Measurements from ENCODE around the gene CCDC15.

Gene CCDC15

GRCh38 chr11:124942466-124943253 is 11.3 kb upstream of the CCDC15 start:
- Histone ChIP-seq H3K27ac (ENCODE audit: low read length) (no peak overlapping the region), H3K36me3 (ENCODE audit: insufficient read depth, low read length) (no peaks in the 10 kb centered on the region), H2AFZ (ENCODE audit: low read depth, low read length) (no peak overlapping the region), H3K9ac (ENCODE audit: low read depth, low read length) (no peak overlapping the region), H4K20me1 (ENCODE audit: insufficient read depth, low read length) (no peaks in the 10 kb centered on the region), H3K4me1 (ENCODE audit: insufficient read depth, low read length) (peaks cover 9% of the 10 kb centered on the region; the same call in 1 of the 2 replicates), H3K4me3 (ENCODE audit: low read depth in 1 of 2, low read length in 2 of 2) (no peak overlapping the region), H3K79me2 (ENCODE audit: insufficient read depth, low read length) (no peaks in the 10 kb centered on the region), H3K4me2 (ENCODE audit: insufficient read depth, low read length) (no peak overlapping the region), H3K27me3 (ENCODE audit: insufficient read depth, low read length, poor library complexity) (peaks cover 8% of the 10 kb centered on the region), H3K9me3 (ENCODE audit: insufficient read depth, low read length, severe bottlenecking) (no peaks in the 10 kb centered on the region)
- ATAC-seq (ENCODE audit: insufficient read depth, low read depth) (no peak), DNase-seq (no peak)
- TF ChIP-seq EZH2 (IDR thresholded peaks at IDR 0.05; ENCODE audit: borderline replicate concordance, low read depth, low read length, severe bottlenecking) (no peak), CTCF (IDR thresholded peaks at IDR 0.05; ENCODE audit: borderline replicate concordance, extremely low read depth, low read length, poor library complexity, severe bottlenecking) (no peak)

GRCh38 chr11:124943254-124943616 is 10.8 kb upstream of the CCDC15 start:
- TF ChIP-seq EZH2 (IDR thresholded peaks at IDR 0.05; ENCODE audit: borderline replicate concordance, low read depth, low read length, severe bottlenecking) (no peak), CTCF (IDR thresholded peaks at IDR 0.05; ENCODE audit: borderline replicate concordance, extremely low read depth, low read length, poor library complexity, severe bottlenecking) (no peak)
- H3K79me2 ChIP-seq (ENCODE audit: insufficient read depth, low read length), result no peaks in the 10 kb centered on the region
- H3K9ac ChIP-seq (ENCODE audit: low read depth, low read length), result no peak overlapping the region
- no peaks in the 10 kb centered on the region for H3K36me3 ChIP-seq (ENCODE audit: insufficient read depth, low read length)
- H3K4me1 ChIP-seq (ENCODE audit: insufficient read depth, low read length), result peaks cover 9% of the 10 kb centered on the region; the same call in 1 of the 2 replicates
- peaks cover 4% of the 10 kb centered on the region for H3K27me3 ChIP-seq (ENCODE audit: insufficient read depth, low read length, poor library complexity)
- H3K4me2 ChIP-seq (ENCODE audit: insufficient read depth, low read length), result no peak overlapping the region
- H2AFZ ChIP-seq (ENCODE audit: low read depth, low read length), result no peak overlapping the region
- no peaks in the 10 kb centered on the region for H3K9me3 ChIP-seq (ENCODE audit: insufficient read depth, low read length, severe bottlenecking)
- H3K4me3 ChIP-seq (ENCODE audit: low read depth in 1 of 2, low read length in 2 of 2), result no peak overlapping the region
- DNase-seq (no peak), ATAC-seq (ENCODE audit: insufficient read depth, low read depth) (no peak)
- H3K27ac ChIP-seq (ENCODE audit: low read length), result no peak overlapping the region
- no peaks in the 10 kb centered on the region for H4K20me1 ChIP-seq (ENCODE audit: insufficient read depth, low read length)

GRCh38 chr11:124943741-124944140 is 10.3 kb upstream of the CCDC15 start:
- no peak overlapping the region for H3K9ac ChIP-seq (ENCODE audit: low read depth, low read length)
- no peaks in the 10 kb centered on the region for H3K36me3 ChIP-seq (ENCODE audit: insufficient read depth, low read length)
- H4K20me1 ChIP-seq (ENCODE audit: insufficient read depth, low read length), result no peaks in the 10 kb centered on the region
- TF ChIP-seq CTCF (IDR thresholded peaks at IDR 0.05; ENCODE audit: borderline replicate concordance, extremely low read depth, low read length, poor library complexity, severe bottlenecking) (no peak), EZH2 (IDR thresholded peaks at IDR 0.05; ENCODE audit: borderline replicate concordance, low read depth, low read length, severe bottlenecking) (no peak)
- H3K27me3 ChIP-seq (ENCODE audit: insufficient read depth, low read length, poor library complexity), result peaks cover under 1% of the 10 kb centered on the region
- no peak for DNase-seq
- H3K79me2 ChIP-seq (ENCODE audit: insufficient read depth, low read length), result no peaks in the 10 kb centered on the region
- H2AFZ ChIP-seq (ENCODE audit: low read depth, low read length), result no peak overlapping the region
- no peak overlapping the region for H3K4me3 ChIP-seq (ENCODE audit: low read depth in 1 of 2, low read length in 2 of 2)
- ATAC-seq (ENCODE audit: insufficient read depth, low read depth), result peak; percentile 62; the same call in 2 of the 3 replicates
- H3K4me2 ChIP-seq (ENCODE audit: insufficient read depth, low read length), result no peak overlapping the region
- no peak overlapping the region for H3K27ac ChIP-seq (ENCODE audit: low read length)
- peaks cover 9% of the 10 kb centered on the region; the same call in 1 of the 2 replicates for H3K4me1 ChIP-seq (ENCODE audit: insufficient read depth, low read length)
- H3K9me3 ChIP-seq (ENCODE audit: insufficient read depth, low read length, severe bottlenecking), result no peaks in the 10 kb centered on the region
